HG03039 (cell line): Measurements from ENCODE around the gene MLLT10.
A peak's percentile ranks its signal among the peaks of the same experiment; 100 is the strongest.

Experiments used
- ATAC-seq: cut with Tn5 transposase; IDR thresholded peaks from one replicate; pipeline ENCODE4 v1.9.1; 2021; ENCODE audit warnings: mild to moderate bottlenecking, moderate library complexity; ENCODE audit not compliant: unreplicated experiment

The MLLT10 gene

GRCh38 chr10:21516242-21517131 is 17.5 kb upstream of the MLLT10 start:
- ATAC-seq: peak; percentile 60

GRCh38 chr10:21517134-21518031 is 16.6 kb upstream of the MLLT10 start:
- ATAC-seq: peak; percentile 49

- no peak for ATAC-seq
Observed at GRCh38 chr10:21518149-21518640, 15.8 kb upstream of the MLLT10 start.

- ATAC-seq: no peak
Observed at GRCh38 chr10:21518641-21519396, 15.2 kb upstream of the MLLT10 start.

GRCh38 chr10:21519397-21519933 is 14.6 kb upstream of the MLLT10 start:
- no peak for ATAC-seq

GRCh38 chr10:21519941-21520436 is 14.0 kb upstream of the MLLT10 start:
- no peak for ATAC-seq

GRCh38 chr10:21520509-21520908 is 13.5 kb upstream of the MLLT10 start:
- ATAC-seq: no peak

- no peak for ATAC-seq
Observed at GRCh38 chr10:21520949-21521348, 13.1 kb upstream of the MLLT10 start.

GRCh38 chr10:21521751-21522533 is 12.1 kb upstream of the MLLT10 start:
- ATAC-seq: no peak

GRCh38 chr10:21522631-21523406 is 11.2 kb upstream of the MLLT10 start:
- ATAC-seq: no peak

GRCh38 chr10:21523557-21524008 is 10.4 kb upstream of the MLLT10 start:
- no peak for ATAC-seq

GRCh38 chr10:21524131-21524525 is 9.9 kb upstream of the MLLT10 start:
- ATAC-seq: no peak

GRCh38 chr10:21524526-21525366 is 9.3 kb upstream of the MLLT10 start:
- no peak for ATAC-seq

GRCh38 chr10:21525367-21526187 is 8.5 kb upstream of the MLLT10 start, which contains the start of gene SKIDA1:
Gene SKIDA1, minus strand, starts transcription at chr10:21525682. Its CDS starts 7,860 bp downstream, at chr10:21517822.
- peak; percentile 49 for ATAC-seq

GRCh38 chr10:21526188-21526859 is 7.7 kb upstream of the MLLT10 start:
- peak; percentile 14 for ATAC-seq

GRCh38 chr10:21526860-21527597 is 7.0 kb upstream of the MLLT10 start:
- no peak for ATAC-seq
